ENCODE measurements around the gene LRBA. TPM values are rescaled to one million over a fixed set of nuclear protein-coding genes. Genes with fewer than 3 reads are reported as not detected.

Gene LRBA
- total RNA-seq, 4 donors from 2014 or later, result 28.3 to 38.2 (median 32.1) TPM

DNA sequence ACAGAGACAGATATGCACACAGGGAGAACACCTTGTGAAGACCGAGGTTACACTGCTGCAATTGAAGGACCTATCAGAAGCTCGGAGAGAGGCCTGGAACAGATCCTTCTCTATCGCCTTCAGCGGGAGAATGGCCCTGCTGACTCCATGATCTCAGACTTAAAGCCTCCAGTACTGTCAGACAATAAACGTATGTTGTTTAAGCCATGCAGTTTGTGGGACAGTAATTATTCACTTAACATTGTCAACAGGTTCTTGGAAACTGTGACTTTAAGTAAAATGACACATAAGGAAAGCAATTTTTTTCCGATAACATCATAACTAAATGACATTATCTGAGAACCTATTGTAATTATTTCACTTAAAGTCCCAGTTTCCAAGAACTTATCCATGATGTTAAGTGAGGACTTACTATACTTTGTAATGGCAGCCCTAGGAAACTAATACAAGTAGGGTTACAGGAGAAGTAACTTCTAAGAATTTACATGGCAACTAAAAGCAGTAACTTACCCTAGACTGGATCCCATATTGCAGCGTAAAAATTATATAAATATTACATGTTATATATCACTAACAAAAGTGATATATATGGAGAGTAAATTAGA lies 613.9 kb downstream of the LRBA start:
- TF ChIP-seq, protein P1, sequence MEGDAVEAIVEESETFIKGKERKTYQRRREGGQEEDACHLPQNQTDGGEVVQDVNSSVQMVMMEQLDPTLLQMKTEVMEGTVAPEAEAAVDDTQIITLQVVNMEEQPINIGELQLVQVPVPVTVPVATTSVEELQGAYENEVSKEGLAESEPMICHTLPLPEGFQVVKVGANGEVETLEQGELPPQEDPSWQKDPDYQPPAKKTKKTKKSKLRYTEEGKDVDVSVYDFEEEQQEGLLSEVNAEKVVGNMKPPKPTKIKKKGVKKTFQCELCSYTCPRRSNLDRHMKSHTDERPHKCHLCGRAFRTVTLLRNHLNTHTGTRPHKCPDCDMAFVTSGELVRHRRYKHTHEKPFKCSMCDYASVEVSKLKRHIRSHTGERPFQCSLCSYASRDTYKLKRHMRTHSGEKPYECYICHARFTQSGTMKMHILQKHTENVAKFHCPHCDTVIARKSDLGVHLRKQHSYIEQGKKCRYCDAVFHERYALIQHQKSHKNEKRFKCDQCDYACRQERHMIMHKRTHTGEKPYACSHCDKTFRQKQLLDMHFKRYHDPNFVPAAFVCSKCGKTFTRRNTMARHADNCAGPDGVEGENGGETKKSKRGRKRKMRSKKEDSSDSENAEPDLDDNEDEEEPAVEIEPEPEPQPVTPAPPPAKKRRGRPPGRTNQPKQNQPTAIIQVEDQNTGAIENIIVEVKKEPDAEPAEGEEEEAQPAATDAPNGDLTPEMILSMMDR (IDR thresholded peaks at IDR 0.05; ENCODE audit: low read depth), result no peak

DNA sequence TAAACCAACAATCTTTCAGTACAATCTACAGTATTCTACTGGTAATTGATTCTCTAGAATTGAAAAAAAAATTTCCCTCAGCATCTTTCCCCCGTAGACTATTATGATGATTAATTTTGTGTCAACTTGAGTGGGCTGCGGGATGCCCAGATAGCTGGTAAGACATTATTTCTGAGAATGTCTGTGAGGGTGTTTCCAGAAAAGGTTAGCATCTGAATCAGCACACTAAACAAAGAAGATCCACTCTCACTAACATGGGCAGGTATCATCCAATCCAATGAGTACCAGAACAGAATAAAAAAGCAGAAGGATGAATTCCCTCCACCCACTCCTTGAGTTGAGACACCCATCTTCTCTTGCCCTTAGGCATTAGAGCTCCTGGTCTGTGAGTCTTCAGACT lies 619.2 kb downstream of the LRBA start:
- TF ChIP-seq, protein P1 (IDR thresholded peaks at IDR 0.05; ENCODE audit: low read depth), result no peak

DNA sequence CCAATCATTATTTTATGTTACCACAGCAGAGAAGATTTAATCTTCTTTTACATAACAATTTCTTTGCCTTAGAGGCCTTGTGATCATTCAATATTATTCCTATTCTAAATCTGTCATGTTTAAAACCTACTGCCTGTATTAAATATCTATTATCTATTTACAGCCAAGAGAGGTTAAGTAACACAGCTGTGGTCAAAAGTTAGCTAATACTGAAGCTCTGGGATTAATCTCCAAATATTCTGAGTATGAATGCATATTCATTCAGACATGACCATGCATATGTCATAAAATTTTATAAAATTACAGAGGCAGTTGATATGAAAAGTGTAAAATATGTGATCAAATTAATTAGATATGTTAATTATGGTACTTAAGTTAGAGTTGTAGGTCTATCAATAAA lies 621.0 kb downstream of the LRBA start:
- TF ChIP-seq, protein P1 (IDR thresholded peaks at IDR 0.05; ENCODE audit: low read depth), result no peak

DNA sequence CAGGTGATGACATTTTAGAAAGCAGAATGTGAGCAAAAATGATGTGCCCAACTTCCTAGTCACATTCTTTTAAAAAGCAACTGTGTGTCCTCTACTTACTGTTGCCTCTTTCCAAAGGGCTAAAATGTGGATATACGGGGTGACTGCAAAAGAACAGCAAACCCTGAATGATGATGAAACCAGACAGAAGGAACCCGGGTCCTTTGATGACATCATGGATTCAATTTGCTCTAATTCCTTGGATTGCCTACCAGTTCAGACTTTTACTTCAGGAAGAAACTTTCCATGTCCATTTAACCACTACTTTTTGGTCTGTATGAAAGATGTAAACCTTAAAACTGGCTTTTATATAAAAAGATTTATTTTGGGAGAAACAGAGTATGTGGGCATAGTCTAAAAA lies 624.0 kb downstream of the LRBA start:
- TF ChIP-seq, protein P1 (IDR thresholded peaks at IDR 0.05; ENCODE audit: low read depth), result no peak

DNA sequence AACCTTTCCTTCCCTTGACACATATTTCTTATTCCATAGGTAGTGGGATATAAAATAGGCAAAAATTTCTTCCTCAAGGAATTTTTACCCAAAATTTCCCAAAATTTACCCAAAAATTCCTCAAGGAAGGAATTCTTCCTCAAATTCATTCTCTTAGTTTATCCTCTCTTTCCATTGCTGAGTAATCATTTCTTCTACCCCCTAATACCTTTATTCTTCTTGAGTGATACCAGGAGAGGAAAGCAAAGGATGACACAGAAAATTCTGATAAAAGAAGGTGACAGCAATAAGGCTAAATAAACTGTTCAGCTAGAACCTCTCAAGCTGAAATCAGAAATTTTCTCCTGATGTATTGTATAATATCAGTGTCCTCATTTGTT lies 624.6 kb downstream of the LRBA start:
- TF ChIP-seq, protein P1 (IDR thresholded peaks at IDR 0.05; ENCODE audit: low read depth), result no peak

DNA sequence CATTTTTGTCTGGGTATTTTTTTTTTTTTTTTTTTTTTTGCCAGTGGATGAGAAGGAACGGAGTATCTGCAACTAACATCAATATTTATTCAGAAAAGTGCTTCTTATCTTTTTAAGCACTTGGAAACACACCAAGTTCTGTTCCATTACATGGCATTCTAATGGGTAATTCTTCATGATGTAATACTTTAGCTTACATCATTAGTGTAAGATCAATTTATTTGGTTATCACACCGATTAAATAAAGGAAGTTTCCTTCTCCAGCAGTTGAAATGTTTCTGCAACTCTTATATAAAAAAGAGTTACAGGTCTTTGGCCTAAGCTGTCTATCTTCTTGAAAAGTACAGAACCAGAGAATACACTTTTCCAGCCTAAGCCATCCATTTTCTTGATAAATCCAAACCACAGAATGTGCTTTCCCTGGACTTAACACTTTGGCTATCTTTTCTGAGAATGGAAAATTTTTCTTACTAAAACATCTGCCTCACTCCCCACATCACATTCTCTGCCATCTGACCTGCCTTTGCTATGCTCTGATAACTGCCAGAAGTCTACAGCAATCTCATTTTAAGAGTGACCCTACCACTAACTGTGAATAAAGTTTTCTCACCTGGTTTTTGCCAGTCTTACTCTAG lies 625.1 kb downstream of the LRBA start:
- TF ChIP-seq, protein P1 (IDR thresholded peaks at IDR 0.05; ENCODE audit: low read depth), result no peak

DNA sequence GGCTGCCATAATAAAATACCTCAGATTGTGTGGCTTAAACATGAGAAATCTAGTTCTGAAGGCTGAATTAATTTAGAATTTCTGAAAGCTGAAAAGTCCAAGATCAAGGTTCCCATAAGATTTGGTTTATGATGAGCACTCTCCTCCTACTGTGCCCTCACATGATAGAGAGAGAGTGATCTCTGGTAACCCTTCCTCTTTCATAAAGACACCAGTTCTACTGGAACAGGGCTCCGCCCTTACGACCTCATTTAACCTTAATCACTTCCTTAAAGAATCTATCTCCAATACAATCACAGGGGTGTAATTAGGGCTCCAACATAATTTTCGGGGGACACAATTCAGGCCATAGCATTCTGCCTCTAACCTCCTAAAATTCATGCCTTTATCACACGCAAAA lies 627.1 kb downstream of the LRBA start:
- TF ChIP-seq, protein P1 (IDR thresholded peaks at IDR 0.05; ENCODE audit: low read depth), result no peak
